UCSD-AML1 (cell line): ENCODE results near the gene CTNNBL1.

Experiments
- DNase-seq: peaks from one replicate; lab custom pipeline; 2025; ENCODE audit not compliant: unreplicated experiment; lab: John Stamatoyannopoulos, UW

The CTNNBL1 gene

DNA sequence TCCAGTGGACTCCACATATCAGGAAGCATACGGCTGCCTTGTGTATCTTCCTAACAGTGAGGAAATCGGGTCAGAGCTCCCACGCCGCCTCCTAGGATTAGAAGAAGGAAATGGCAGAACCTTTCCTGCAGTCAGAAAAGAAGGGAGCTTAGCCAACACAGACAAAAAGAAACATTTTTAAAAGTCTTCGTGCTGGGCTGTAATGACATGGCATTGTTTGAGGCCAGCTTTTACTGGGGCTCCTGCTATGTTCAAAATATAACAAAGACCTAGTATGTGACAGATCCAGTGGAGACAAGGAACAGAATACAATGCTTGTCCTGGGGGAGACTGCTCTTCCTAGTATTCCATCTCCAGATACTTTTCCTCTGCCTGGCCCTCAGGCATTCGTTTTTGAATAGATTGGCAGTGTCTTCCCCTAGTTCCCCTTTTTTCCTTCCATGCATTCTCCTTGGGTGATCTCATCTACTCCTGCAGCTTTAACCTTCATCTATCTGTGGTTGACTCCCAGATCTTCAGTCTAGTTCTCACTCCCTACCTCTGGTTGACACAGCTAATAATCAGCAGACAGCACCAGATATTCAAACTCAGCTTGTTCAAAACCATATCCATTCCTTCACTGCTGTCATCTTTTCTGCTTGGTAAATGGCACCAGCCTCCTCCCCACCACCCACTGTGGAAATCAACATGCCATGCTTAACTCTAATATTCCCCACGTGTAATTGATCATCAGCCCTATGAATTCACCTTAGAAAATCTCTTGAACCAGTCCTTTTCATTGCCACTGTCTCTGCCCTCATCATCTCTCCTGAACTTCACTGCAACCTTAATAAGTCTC lies 114.6 kb downstream of the CTNNBL1 start:
- no peak for DNase-seq

GRCh38 chr20:37810027-37810426 lies 116.2 kb downstream of the CTNNBL1 start:
- DNase-seq = no peak

DNA sequence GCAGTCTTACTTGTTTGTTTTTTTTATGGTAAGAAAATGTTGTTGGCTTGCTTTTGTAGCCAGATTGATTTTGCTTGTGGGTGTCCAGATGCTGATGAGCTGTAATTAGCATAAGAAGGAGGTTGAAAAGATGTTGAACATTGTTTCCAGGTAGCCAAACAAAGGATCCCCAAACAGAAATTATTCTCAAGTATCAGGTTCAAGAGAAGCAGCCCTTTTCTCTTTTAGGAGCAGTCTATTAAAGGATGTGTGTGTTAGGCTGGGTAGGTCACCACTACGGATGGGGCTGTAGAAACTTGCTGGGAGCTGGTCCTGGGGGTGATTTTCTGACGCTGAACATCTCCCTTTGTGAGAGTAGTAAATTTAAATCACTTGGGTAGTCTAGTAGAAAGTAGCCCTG lies 122.2 kb downstream of the CTNNBL1 start:
- no peak for DNase-seq

DNA sequence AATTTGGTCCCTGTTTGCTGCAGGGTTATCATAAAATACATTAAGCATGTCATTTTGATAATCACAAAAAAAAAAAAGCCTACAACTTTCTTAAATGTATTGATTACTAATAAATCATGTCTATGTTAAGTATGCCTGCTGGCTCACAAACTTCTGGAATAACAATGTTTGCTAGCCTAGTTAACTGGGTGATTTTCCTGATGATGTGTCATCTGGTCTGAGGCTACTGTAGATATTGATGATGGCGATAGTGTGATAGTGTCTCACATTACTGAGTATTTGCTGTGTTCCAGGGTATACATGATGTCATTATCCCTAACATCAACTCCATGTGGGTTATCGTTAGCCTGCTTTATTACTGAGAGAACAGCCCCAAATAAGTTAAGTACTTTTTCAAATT lies 122.9 kb downstream of the CTNNBL1 start:
- DNase-seq = no peak

DNA sequence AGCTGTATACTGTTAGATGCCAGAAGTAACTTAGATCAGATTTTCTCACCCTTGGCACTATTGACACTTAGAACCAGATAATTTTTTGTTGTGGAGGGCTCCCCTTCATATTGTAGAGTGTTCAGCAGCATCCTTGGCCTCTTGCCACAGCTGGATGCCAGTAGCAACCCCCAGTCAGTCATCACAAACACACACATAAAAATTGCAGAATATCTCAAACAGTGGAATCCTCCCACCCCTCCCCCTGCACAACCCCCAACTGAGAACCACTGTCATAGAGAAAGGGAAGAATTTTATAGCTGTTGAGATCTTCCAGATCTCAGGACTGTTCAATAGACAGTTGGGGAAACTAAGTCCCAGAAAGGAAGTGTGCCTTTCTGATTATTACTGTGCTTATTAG lies 127.9 kb downstream of the CTNNBL1 start:
- DNase-seq = no peak

DNA sequence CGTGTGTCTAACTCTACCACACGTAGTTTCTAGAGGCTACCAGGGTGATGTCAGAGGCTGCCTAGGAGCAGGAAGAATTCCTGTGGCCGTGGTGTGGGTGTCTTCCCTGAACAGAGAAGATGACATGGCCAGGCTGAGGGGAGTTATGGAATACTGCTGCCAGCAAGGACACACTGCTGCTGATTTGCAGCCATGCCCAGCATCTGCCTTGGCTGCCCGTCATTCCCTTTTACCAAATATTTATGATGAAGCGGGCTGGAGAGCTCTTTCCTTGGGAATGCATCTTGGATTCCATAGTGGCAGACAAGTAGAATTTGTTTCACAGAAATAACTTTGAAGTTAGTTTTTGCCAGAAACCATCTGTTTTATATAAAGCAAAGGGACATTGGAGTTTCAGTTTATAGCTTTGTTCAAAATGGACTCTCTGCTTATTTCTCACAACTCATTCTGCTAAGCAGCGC lies 128.3 kb downstream of the CTNNBL1 start:
- no peak for DNase-seq

- no peak for DNase-seq
Measured at GRCh38 chr20:37823296-37823980, 129.6 kb downstream of the CTNNBL1 start.

DNA sequence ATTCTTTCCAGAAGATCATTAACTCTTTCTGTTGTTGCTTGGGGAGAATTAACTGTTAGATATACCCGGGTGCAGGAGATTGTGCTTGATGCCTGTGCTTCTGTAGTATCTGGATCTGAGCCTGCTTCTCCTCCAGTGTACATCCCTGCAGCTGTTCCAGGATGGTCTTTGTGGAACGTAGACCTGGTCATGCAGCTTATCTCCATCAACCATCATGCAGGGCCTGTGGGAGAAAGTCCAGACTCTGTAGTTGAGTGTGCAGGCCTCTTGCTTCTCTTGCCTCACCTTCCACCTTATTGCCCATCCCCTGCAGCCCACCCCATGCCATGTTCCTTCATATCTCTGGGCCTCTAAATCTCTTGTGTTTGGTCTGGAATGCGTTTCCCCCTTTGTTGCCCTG lies 133.8 kb downstream of the CTNNBL1 start:
- no peak for DNase-seq

GRCh38 chr20:37828684-37829083 lies 134.9 kb downstream of the CTNNBL1 start:
- DNase-seq = no peak

DNA sequence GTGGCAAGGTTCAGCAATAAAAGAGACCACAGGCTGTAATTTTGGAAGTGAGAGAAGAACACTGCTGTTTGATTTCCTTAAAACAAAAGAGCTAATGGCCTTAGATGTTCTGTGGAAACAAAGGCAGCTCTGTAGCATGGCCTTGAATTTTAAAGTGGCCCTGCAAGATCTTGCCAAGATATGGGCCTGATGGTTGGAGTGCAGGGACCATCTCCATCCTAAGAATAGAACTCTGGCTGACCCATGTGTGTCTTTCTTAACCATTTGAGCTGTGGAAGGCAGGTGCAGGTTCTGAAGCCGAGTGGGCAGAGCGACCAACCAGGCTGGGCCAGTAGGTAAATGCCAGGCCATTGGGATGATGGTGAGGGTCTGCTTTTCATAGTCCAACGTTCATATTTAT lies 135.3 kb downstream of the CTNNBL1 start:
- no peak for DNase-seq

GRCh38 chr20:37833221-37833896 lies 139.5 kb downstream of the CTNNBL1 start:
- DNase-seq = no peak

GRCh38 chr20:37836926-37837325 lies 143.1 kb downstream of the CTNNBL1 start:
- no peak for DNase-seq

DNA sequence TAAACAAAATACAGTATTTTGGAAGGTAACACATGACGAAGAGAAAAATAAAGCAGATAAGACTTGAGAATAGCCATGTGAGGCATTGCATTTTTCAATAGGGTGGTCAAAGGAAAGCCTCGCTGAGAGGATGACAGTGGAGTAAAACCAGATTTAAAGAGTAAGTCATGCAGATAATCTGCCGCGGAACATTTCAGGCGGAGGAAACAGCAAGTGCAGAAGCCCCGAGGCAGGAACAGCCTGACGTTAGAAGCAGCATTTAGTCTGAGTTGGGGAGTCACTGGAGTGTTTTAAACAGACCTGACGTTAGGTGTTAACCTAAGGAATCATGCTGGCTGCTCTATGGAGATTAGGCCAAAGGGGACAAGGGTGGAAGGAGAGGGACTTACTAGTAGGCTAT lies 144.1 kb downstream of the CTNNBL1 start:
- DNase-seq = no peak

GRCh38 chr20:37838769-37839431 lies 145.1 kb downstream of the CTNNBL1 start:
- DNase-seq = no peak

DNA sequence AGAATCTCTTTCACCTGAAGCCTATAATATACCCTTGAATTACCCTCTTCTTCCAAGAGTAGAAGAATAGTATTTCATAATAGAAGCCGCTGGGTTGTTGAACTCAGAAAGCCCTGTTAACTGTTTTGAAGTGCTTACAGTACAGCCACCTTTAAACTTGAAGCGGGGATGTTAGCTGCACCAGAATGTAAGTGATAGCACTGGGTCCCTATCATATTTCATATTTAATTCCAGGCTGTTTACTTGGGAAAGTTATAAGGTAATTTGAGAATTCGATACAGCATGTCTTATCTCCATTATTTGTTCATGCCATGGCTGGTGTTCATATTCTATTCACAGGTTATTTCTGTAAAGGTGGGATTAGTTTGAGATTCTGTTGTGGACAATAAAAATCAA lies 145.6 kb downstream of the CTNNBL1 start:
- no peak for DNase-seq

DNA sequence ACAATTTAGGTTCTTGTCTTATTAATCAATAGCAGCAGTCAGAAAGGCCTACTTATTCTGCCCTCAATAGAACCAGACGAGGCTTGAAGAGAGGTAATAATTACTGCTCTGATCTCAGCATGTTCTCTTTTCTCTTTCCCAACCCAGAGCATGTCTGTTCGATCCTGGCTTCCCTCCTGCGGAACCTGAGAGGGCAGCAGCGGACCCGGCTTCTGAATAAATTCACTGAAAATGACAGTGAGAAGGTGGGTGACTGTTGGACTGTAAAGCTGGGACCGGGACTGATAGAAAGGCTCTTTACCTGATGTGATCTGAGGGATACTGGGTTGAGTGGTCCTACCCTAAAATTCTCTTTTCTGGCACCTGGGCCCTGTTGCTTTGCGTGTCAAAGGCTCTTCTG lies 146.1 kb downstream of the CTNNBL1 start:
- DNase-seq = no peak

- DNase-seq = no peak
Measured at GRCh38 chr20:37841389-37841788, 147.6 kb downstream of the CTNNBL1 start.

DNA sequence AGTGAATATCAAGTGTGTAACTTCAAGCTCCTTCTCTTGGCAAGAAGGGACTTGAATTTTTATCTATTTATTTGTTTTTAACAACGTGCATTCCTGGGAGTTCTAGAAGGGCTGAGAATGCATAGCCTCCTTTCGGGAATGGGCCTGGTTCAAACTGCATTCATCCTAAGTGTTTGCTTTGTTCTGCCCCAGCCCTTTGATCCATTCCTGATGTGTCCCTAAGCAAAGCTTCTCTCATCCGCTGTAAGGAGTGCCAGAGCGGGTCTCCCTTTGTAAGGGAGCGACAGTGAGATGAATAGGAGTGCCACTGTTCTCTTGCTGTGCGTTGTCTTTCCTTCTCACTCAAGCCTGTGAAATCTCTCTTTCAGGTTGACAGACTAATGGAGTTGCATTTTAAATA lies 148.1 kb downstream of the CTNNBL1 start:
- DNase-seq = no peak

DNA sequence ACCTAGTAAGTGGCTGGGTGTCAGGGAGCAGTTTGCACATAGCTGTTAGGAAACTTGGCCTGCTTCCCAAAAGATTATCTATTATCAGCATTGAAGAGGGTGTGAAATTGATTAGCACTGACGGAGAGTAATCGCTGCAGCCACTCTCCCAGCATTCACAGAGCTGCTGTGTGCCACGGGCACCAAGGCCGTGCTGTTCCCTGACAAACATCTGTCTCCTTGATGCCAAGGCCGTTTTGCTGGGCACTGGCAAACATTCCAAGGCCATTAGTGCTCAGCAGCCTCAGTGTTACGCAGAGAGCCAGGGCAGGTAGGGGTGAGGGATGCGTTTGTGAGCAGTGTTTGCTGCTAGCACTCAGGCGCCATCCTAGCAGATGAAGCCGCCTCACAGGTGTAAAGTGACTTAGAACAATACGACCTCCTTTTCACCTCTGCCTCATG lies 151.4 kb downstream of the CTNNBL1 start:
- DNase-seq = no peak

- no peak for DNase-seq
Measured at GRCh38 chr20:37845878-37846277, 152.0 kb downstream of the CTNNBL1 start.

GRCh38 chr20:37846573-37846972 lies 152.7 kb downstream of the CTNNBL1 start:
- DNase-seq = no peak
